ENCODE results near the gene DMD.

DNA sequence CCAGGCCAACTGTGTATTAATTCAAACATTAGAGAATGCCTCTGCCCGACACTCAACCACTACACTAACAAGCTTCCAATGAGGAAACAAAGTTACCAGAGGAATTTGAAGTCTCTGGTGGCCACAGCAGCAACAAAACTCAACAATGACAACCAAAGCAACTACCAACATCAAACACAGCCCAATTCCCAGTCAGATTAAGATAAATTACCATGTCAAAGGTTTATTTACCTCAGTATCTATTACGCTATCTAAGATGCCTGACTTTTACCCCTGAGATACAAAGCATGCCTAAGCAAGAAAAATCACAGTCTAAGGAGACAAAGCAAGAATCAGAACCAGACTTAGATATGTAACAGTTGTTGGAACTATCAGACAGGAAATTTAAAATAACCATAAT is 1909.4 kb downstream of the DMD start:
- TF ChIP-seq, protein P1, sequence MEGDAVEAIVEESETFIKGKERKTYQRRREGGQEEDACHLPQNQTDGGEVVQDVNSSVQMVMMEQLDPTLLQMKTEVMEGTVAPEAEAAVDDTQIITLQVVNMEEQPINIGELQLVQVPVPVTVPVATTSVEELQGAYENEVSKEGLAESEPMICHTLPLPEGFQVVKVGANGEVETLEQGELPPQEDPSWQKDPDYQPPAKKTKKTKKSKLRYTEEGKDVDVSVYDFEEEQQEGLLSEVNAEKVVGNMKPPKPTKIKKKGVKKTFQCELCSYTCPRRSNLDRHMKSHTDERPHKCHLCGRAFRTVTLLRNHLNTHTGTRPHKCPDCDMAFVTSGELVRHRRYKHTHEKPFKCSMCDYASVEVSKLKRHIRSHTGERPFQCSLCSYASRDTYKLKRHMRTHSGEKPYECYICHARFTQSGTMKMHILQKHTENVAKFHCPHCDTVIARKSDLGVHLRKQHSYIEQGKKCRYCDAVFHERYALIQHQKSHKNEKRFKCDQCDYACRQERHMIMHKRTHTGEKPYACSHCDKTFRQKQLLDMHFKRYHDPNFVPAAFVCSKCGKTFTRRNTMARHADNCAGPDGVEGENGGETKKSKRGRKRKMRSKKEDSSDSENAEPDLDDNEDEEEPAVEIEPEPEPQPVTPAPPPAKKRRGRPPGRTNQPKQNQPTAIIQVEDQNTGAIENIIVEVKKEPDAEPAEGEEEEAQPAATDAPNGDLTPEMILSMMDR (IDR thresholded peaks at IDR 0.05; ENCODE audit: poor library complexity, severe bottlenecking) = no peak
- TF ChIP-seq EZH2 (IDR thresholded peaks at IDR 0.05; ENCODE audit: borderline replicate concordance, insufficient read depth, low read length, poor library complexity, severe bottlenecking) (no peak), RAD21 (conservative IDR thresholded peaks at IDR 0.05) (no peak), POLR2AphosphoS5 (IDR thresholded peaks at IDR 0.05) (no peak), TAF1 (IDR thresholded peaks at IDR 0.05; ENCODE audit: low read depth) (no peak), EP300 (conservative IDR thresholded peaks at IDR 0.05; ENCODE audit: poor library complexity, severe bottlenecking) (no peak), MXI1 (conservative IDR thresholded peaks at IDR 0.05; ENCODE audit: poor library complexity, severe bottlenecking) (no peak), SMC3 (conservative IDR thresholded peaks at IDR 0.05; ENCODE audit: poor library complexity) (no peak)
- TF ChIP-seq, protein P2, sequence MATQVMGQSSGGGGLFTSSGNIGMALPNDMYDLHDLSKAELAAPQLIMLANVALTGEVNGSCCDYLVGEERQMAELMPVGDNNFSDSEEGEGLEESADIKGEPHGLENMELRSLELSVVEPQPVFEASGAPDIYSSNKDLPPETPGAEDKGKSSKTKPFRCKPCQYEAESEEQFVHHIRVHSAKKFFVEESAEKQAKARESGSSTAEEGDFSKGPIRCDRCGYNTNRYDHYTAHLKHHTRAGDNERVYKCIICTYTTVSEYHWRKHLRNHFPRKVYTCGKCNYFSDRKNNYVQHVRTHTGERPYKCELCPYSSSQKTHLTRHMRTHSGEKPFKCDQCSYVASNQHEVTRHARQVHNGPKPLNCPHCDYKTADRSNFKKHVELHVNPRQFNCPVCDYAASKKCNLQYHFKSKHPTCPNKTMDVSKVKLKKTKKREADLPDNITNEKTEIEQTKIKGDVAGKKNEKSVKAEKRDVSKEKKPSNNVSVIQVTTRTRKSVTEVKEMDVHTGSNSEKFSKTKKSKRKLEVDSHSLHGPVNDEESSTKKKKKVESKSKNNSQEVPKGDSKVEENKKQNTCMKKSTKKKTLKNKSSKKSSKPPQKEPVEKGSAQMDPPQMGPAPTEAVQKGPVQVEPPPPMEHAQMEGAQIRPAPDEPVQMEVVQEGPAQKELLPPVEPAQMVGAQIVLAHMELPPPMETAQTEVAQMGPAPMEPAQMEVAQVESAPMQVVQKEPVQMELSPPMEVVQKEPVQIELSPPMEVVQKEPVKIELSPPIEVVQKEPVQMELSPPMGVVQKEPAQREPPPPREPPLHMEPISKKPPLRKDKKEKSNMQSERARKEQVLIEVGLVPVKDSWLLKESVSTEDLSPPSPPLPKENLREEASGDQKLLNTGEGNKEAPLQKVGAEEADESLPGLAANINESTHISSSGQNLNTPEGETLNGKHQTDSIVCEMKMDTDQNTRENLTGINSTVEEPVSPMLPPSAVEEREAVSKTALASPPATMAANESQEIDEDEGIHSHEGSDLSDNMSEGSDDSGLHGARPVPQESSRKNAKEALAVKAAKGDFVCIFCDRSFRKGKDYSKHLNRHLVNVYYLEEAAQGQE (IDR thresholded peaks at IDR 0.05; ENCODE audit: borderline replicate concordance) = no peak
